SK-N-SH (cell line): ENCODE measurements around the gene RMND1. TPM values are rescaled to one million over a fixed set of nuclear protein-coding genes. Genes with fewer than 3 reads are reported as not detected.

Experiments used
- CTCF ChIA-PET: fragments of 300-600, 350-600 bp; formaldehyde crosslinking; extraction: SDS; loops from one replicate; lab custom pipeline; 2021; lab: Yijun Ruan, JAX
- POLR2A ChIA-PET: fragments of 350-600 bp; sonication (Branson Sonifier 250); formaldehyde crosslinking; extraction: SDS; loops from one replicate; lab custom pipeline; 2020; ENCODE audit warnings: antibody characterized with exemption, inconsistent platforms; lab: Yijun Ruan, JAX
- DNase-seq: peaks from one replicate; pipeline ENCODE4 v3.0.0; 2012
- H2AFZ ChIP-seq: fragments of 200-600 bp; sonication (generic); 2 replicates; pipeline ENCODE4 v1.8.1; 2016; ENCODE audit warnings: antibody characterized with exemption, mild to moderate bottlenecking, low read depth
- H3F3A ChIP-seq: fragments of 200-600 bp; sonication (generic); replicated peaks from 2 replicates; pipeline ENCODE3; 2016; ENCODE audit warnings: antibody characterized with exemption, mild to moderate bottlenecking; ENCODE audit not compliant: insufficient read depth
- H3K27ac ChIP-seq, 2 experiments: fragments of 200-500 bp in 1 of 2; fragments of 200-600 bp in 1 of 2; sonication (Bioruptor generic) in 1 of 2; sonication (generic), shearing (Covaris generic) in 1 of 2; 2 replicates each; pipeline versions ENCODE4 v1.5.1 to v1.6.1; 2014 to 2016; ENCODE audit warnings: low read depth in 2 of 2, inconsistent platforms in 1 of 2, low read length in 1 of 2, mild to moderate bottlenecking in 1 of 2, mixed read lengths in 1 of 2
- H3K27me3 ChIP-seq: fragments of 200-600 bp; sonication (generic), shearing (Covaris generic); 2 replicates; pipeline ENCODE4 v1.6.1; 2016; ENCODE audit warnings: mixed run types; ENCODE audit not compliant: insufficient read depth
- H3K36me3 ChIP-seq, 2 experiments: fragments of 200-500 bp in 1 of 2; fragments of 200-600 bp in 1 of 2; sonication (Bioruptor generic) in 1 of 2; sonication (generic) in 1 of 2; replicated peaks in 1 of 2; 2 replicates each; pipeline versions ENCODE3 to v1.5.1; 2014 to 2016; ENCODE audit warnings: low read length in 1 of 2, mild to moderate bottlenecking in 1 of 2; ENCODE audit not compliant: insufficient read depth in 2 of 2, control insufficient read depth in 1 of 2
- H3K4me1 ChIP-seq, 2 experiments: fragments of 200-500 bp in 1 of 2; fragments of 200-600 bp in 1 of 2; sonication (Bioruptor generic) in 1 of 2; sonication (generic), shearing (Covaris generic) in 1 of 2; 2 replicates each; pipeline versions ENCODE4 v1.5.1 to v1.6.1; 2014 to 2016; ENCODE audit warnings: low read depth in 1 of 2, low read length in 1 of 2, mixed run types in 1 of 2; ENCODE audit not compliant: insufficient read depth in 2 of 2, control insufficient read depth in 1 of 2
- H3K4me2 ChIP-seq: fragments of 200-600 bp; sonication (generic), shearing (Covaris generic); 2 replicates; pipeline ENCODE4 v1.6.1; 2017; ENCODE audit warnings: mixed run types
- H3K4me3 ChIP-seq, 2 experiments: fragments of 200-500 bp in 1 of 2; fragments of 200-600 bp in 1 of 2; sonication (Bioruptor generic) in 1 of 2; sonication (generic), shearing (Covaris generic) in 1 of 2; 2 replicates each; pipeline versions ENCODE4 v1.5.1 to v1.8.1; 2014 to 2016; ENCODE audit warnings: low read depth in 2 of 2, inconsistent platforms in 1 of 2, low read length in 1 of 2, mild to moderate bottlenecking in 1 of 2, mixed read lengths in 1 of 2, moderate library complexity in 1 of 2
- H3K79me2 ChIP-seq: fragments of 200-600 bp; sonication (generic); 2 replicates; pipeline ENCODE4 v1.8.1; 2017; ENCODE audit warnings: mild to moderate bottlenecking; ENCODE audit not compliant: insufficient read depth
- H3K9ac ChIP-seq: fragments of 200-600 bp; sonication (generic); 2 replicates; pipeline ENCODE4 v1.6.1; 2017; ENCODE audit warnings: mixed run types
- H3K9me2 ChIP-seq: fragments of 200-600 bp; sonication (generic); 2 replicates; pipeline ENCODE4 v1.6.1; 2017; ENCODE audit warnings: mixed run types
- H3K9me3 ChIP-seq: fragments of 200-600 bp; sonication (generic); 2 replicates; pipeline ENCODE4 v1.6.1; 2017; ENCODE audit warnings: mixed run types, mild to moderate bottlenecking, moderate library complexity
- H4K20me1 ChIP-seq: fragments of 200-600 bp; sonication (generic); 2 replicates; pipeline ENCODE4 v1.6.1; 2017; ENCODE audit warnings: mild to moderate bottlenecking, mixed run types; ENCODE audit not compliant: insufficient read depth
- ELF1 ChIP-seq: IDR thresholded peaks from 2 replicates; pipeline ENCODE4 v1.4.0; 2012
- EP300 ChIP-seq, 2 experiments: IDR thresholded peaks; 2 replicates each; pipeline versions ENCODE4 v1.4.0 to v1.6.1; 2012; ENCODE audit warnings: borderline replicate concordance in 1 of 2, low read depth in 1 of 2, low read length in 1 of 2
- EZH2phosphoT487 ChIP-seq: fragments of 200-600 bp; sonication (generic); IDR thresholded peaks from 2 replicates; pipeline ENCODE4 v1.6.1; 2017; ENCODE audit warnings: low read depth, mixed run types, mild to moderate bottlenecking, antibody characterized with exemption, moderate library complexity, borderline replicate concordance
- FOSL2 ChIP-seq: IDR thresholded peaks from 2 replicates; pipeline ENCODE4 v1.4.0; 2012; ENCODE audit warnings: low read depth, mild to moderate bottlenecking, moderate library complexity, borderline replicate concordance
- FOXM1 ChIP-seq: IDR thresholded peaks from 2 replicates; pipeline ENCODE4 v1.4.0; 2012; ENCODE audit warnings: low read depth, mild to moderate bottlenecking
- GATA2 ChIP-seq: sonication (generic); formaldehyde crosslinking; IDR thresholded peaks from 2 replicates; pipeline ENCODE4 v1.5.0; 2020; ENCODE audit warnings: mild to moderate bottlenecking, missing genetic modification reagents
- MAX ChIP-seq: IDR thresholded peaks from 2 replicates; pipeline ENCODE4 v1.4.0; 2012; ENCODE audit warnings: low read depth
- MEF2A ChIP-seq: IDR thresholded peaks from 2 replicates; pipeline ENCODE4 v1.4.0; 2012; ENCODE audit warnings: low read depth, borderline replicate concordance
- MXI1 ChIP-seq: IDR thresholded peaks from 2 replicates; pipeline ENCODE4 v1.6.1; 2012; ENCODE audit warnings: mild to moderate bottlenecking, low read depth, low read length, improper control_type of control experiment
- PBX3 ChIP-seq: IDR thresholded peaks from 2 replicates; pipeline ENCODE4; 2012
- POLR2AphosphoS5 ChIP-seq: IDR thresholded peaks from 2 replicates; pipeline ENCODE4 v1.6.1; 2012; ENCODE audit warnings: low read depth, low read length
- RAD21 ChIP-seq: IDR thresholded peaks from 2 replicates; pipeline ENCODE4 v1.6.1; 2012; ENCODE audit warnings: mild to moderate bottlenecking, low read length
- RCOR1 ChIP-seq: fragments of 150-350 bp; IDR thresholded peaks from 2 replicates; pipeline ENCODE4 v1.6.1; 2017; ENCODE audit warnings: antibody characterized with exemption, low read length
- RFX5 ChIP-seq: IDR thresholded peaks from 2 replicates; pipeline ENCODE4 v1.6.1; 2012; ENCODE audit warnings: mild to moderate bottlenecking, improper control_type of control experiment, low read length
- SIN3A ChIP-seq: IDR thresholded peaks from 2 replicates; pipeline ENCODE4 v1.6.1; 2012; ENCODE audit warnings: low read depth, mild to moderate bottlenecking, low read length, moderate library complexity, borderline replicate concordance
- TAF1 ChIP-seq: IDR thresholded peaks from 2 replicates; pipeline ENCODE4 v1.6.1; 2012; ENCODE audit warnings: low read depth, mild to moderate bottlenecking, low read length, moderate library complexity, borderline replicate concordance
- TCF12 ChIP-seq: IDR thresholded peaks from 2 replicates; pipeline ENCODE4 v1.4.0; 2012
- USF1 ChIP-seq: IDR thresholded peaks from 2 replicates; pipeline ENCODE4 v1.4.0; 2012; ENCODE audit warnings: low read depth, borderline replicate concordance
- WGBS: methylation state at CpG from one replicate; pipeline ENCODE4 v1.1.6; 2017; ENCODE audit warnings: low lambda C conversion rate; 5-methylcytosine and 5-hydroxymethylcytosine counted together
- polyA plus RNA-seq, 3 experiments: library from polyadenylated mRNA; depleted of rRNA; stranded (reverse); fragments of >200 nt; gene quantifications; 2 replicates each; pipeline ENCODE4 v1.2.3, GENCODE V29; 2012
- TF ChIP-seq, protein P1 (sequence below): IDR thresholded peaks from 2 replicates; pipeline ENCODE4 v1.4.0; 2012; ENCODE audit warnings: low read depth, borderline replicate concordance
- TF ChIP-seq, protein P2 (sequence below): fragments of 200-600 bp; sonication (generic); IDR thresholded peaks from 2 replicates; pipeline ENCODE4 v1.6.1; 2017; ENCODE audit warnings: antibody characterized with exemption, mild to moderate bottlenecking, moderate library complexity
- TF ChIP-seq, protein P3 (sequence below): IDR thresholded peaks from 2 replicates; pipeline ENCODE4 v1.6.1; 2012; ENCODE audit warnings: mild to moderate bottlenecking, low read depth, low read length, moderate library complexity

The RMND1 gene
- 14.8 and 17.9 TPM in 2 replicates for polyA plus RNA-seq (2012; rRNA removed)
- 21.2 and 23.7 TPM in 2 replicates for polyA plus RNA-seq (2012; cell fraction: cytosol; rRNA removed)
- 11.6 and 15.4 TPM in 2 replicates for polyA plus RNA-seq (2012; cell fraction: nucleus; rRNA removed)

DNA sequence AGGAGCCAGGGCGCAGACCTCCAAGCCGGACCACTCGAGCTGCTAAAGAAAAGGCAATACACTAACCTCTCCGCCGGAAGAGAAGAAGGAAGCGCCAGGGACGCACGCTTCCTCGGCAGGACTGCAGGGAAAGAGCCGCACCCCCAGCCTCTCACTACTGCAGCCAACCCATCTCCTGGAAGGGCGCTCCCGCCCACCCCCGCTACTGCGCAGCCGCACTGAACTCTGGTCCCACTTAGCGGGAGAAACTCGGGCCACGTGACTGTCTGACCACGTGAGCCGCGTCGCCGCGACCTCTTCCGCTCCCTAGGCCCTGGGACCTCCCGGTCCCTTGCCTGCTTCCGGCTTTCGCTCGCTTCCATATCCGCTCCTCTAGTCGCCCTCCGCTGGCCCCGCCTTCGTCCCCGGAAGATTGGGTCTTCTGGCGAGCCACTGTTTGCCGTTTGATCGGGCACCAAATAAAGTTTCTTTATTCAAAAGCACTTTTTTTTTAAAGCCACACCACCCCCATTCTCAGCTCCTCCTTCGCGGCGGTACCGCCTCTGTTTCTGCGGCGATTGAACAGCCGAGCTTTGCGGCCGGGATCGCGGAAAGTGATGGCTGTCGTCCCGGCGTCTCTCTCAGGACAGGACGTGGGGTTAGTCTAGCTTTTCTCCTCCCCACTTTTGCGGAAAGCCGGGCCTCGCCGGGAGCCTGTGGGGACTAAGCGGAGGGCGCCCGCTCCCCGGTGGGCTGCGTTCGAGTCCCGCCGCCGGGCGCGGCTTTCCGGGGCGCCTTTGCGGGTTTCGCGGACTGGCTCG lies at the start of gene RMND1:
RMND1 (minus strand) TSS at position 177 of the 800 bp plus-strand sequence. CDS start 6,315 bp downstream, outside the sequence.
- Histone ChIP-seq H3K4me1 (peaks cover 7 to 8% of the 10 kb centered on the region in 2 experiments; a peak in 2 of 4 replicates), H4K20me1 (0 out of 2 replicates have a peak, but pooled peaks cover 2% of the 10 kb centered on the region), H3K4me2 (peak within 1 kb of the TSS; percentile 81), H3K9me2 (no peaks in the 10 kb centered on the region), H3K9me3 (no peaks in the 10 kb centered on the region), H3K79me2 (peaks cover 78% of the 10 kb centered on the region), H3K27ac (peak within 1 kb of the TSS; percentile 87 to 96), H3K36me3 (peaks cover 0 to 4% of the 10 kb centered on the region in 2 experiments), H3K9ac (peak within 1 kb of the TSS; percentile 93), H3K4me3 (peak within 1 kb of the TSS; percentile 82 to 96), H3K27me3 (no peaks in the 10 kb centered on the region), H3F3A (peaks cover 16% of the 10 kb centered on the region), H2AFZ (peak within 1 kb of the TSS; percentile 96)
- ChIA-PET CTCF (interaction anchor here (1.2 to 1.7 kb wide), 4 partner anchors 11 to 560 kb away, joined by 3 to 5 read pairs (median 4); no protein-coding TSS in a partner anchor), POLR2A (interaction anchor here (2.4 kb wide), 1 partner anchor 61 kb away, joined by 10 read pairs; the partner anchor contains the start of gene ZBTB2)
- DNase-seq = peak; percentile 97
- under 1% methylated on average over 42 of the region's 74 CpGs for WGBS
- TF ChIP-seq PBX3 (peak; percentile 31; the same call in 1 of the 2 replicates), POLR2AphosphoS5 (peak; percentile 80), USF1 (peak; percentile 100), SIN3A (no peak), FOXM1 (0 out of 2 replicates have a peak, but pooled peaks have one; percentile 12), ELF1 (peak; percentile 96), RCOR1 (peak; percentile 74; the same call in 1 of the 2 replicates), MAX (peak; percentile 89), TCF12 (peak; percentile 32; the same call in 1 of the 2 replicates), RAD21 (no peak), MXI1 (peak; percentile 93), MEF2A (no peak; the same call in 1 of the 2 replicates), FOSL2 (no peak; the same call in 1 of the 2 replicates), GATA2 (no peak), EZH2phosphoT487 (no peak), RFX5 (no peak), EP300 (IDR thresholded peaks at IDR 0.05; ENCODE audit: borderline replicate concordance in 1 of 2, low read depth in 1 of 2, low read length in 1 of 2) (peak; percentile 46 to 60; a peak in 2 of 4 replicates), TAF1 (peak; percentile 73; the same call in 1 of the 2 replicates)
- TF ChIP-seq, protein P1, sequence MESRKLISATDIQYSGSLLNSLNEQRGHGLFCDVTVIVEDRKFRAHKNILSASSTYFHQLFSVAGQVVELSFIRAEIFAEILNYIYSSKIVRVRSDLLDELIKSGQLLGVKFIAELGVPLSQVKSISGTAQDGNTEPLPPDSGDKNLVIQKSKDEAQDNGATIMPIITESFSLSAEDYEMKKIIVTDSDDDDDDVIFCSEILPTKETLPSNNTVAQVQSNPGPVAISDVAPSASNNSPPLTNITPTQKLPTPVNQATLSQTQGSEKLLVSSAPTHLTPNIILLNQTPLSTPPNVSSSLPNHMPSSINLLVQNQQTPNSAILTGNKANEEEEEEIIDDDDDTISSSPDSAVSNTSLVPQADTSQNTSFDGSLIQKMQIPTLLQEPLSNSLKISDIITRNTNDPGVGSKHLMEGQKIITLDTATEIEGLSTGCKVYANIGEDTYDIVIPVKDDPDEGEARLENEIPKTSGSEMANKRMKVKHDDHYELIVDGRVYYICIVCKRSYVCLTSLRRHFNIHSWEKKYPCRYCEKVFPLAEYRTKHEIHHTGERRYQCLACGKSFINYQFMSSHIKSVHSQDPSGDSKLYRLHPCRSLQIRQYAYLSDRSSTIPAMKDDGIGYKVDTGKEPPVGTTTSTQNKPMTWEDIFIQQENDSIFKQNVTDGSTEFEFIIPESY = peak; percentile 57; the same call in 1 of the 2 replicates
- TF ChIP-seq, protein P2, sequence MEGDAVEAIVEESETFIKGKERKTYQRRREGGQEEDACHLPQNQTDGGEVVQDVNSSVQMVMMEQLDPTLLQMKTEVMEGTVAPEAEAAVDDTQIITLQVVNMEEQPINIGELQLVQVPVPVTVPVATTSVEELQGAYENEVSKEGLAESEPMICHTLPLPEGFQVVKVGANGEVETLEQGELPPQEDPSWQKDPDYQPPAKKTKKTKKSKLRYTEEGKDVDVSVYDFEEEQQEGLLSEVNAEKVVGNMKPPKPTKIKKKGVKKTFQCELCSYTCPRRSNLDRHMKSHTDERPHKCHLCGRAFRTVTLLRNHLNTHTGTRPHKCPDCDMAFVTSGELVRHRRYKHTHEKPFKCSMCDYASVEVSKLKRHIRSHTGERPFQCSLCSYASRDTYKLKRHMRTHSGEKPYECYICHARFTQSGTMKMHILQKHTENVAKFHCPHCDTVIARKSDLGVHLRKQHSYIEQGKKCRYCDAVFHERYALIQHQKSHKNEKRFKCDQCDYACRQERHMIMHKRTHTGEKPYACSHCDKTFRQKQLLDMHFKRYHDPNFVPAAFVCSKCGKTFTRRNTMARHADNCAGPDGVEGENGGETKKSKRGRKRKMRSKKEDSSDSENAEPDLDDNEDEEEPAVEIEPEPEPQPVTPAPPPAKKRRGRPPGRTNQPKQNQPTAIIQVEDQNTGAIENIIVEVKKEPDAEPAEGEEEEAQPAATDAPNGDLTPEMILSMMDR = no peak
- TF ChIP-seq, protein P3, sequence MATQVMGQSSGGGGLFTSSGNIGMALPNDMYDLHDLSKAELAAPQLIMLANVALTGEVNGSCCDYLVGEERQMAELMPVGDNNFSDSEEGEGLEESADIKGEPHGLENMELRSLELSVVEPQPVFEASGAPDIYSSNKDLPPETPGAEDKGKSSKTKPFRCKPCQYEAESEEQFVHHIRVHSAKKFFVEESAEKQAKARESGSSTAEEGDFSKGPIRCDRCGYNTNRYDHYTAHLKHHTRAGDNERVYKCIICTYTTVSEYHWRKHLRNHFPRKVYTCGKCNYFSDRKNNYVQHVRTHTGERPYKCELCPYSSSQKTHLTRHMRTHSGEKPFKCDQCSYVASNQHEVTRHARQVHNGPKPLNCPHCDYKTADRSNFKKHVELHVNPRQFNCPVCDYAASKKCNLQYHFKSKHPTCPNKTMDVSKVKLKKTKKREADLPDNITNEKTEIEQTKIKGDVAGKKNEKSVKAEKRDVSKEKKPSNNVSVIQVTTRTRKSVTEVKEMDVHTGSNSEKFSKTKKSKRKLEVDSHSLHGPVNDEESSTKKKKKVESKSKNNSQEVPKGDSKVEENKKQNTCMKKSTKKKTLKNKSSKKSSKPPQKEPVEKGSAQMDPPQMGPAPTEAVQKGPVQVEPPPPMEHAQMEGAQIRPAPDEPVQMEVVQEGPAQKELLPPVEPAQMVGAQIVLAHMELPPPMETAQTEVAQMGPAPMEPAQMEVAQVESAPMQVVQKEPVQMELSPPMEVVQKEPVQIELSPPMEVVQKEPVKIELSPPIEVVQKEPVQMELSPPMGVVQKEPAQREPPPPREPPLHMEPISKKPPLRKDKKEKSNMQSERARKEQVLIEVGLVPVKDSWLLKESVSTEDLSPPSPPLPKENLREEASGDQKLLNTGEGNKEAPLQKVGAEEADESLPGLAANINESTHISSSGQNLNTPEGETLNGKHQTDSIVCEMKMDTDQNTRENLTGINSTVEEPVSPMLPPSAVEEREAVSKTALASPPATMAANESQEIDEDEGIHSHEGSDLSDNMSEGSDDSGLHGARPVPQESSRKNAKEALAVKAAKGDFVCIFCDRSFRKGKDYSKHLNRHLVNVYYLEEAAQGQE = no peak
